ENCODE data around the gene FSD1.
A peak's percentile ranks its signal among the peaks of the same experiment; 100 is the strongest.
"Not testable (repeated sequence)": the region's sequence is repeated elsewhere in the genome, so short reads cannot be mapped to it uniquely, and the experiment has no call there.

The FSD1 gene

GRCh38 chr19:4343370-4344307, 39.2 kb downstream of the FSD1 start, which contains the start of gene MPND:
MPND (plus strand) TSS chr19:4343562; CDS start chr19:4343594, 32 bp downstream.
- H3K4me1 ChIP-seq (ENCODE audit: control insufficient read depth, insufficient read depth, low read length), result peaks cover 2% of the 10 kb centered on the region
- no peak within 1 kb of the TSS for H3K27ac ChIP-seq (ENCODE audit: low read length)
- H3K9me3 ChIP-seq (ENCODE audit: control insufficient read depth, insufficient read depth, low read length), result no peaks in the 10 kb centered on the region
- peaks cover 7% of the 10 kb centered on the region for H3K36me3 ChIP-seq (ENCODE audit: control insufficient read depth, insufficient read depth, low read length)
- no peaks in the 10 kb centered on the region for H3K27me3 ChIP-seq (ENCODE audit: control insufficient read depth, insufficient read depth, low read length)
- peak within 1 kb of the TSS; percentile 59; the same call in 1 of the 2 replicates for H3K4me3 ChIP-seq (ENCODE audit: low read length)
- WGBS (ENCODE audit: insufficient coverage, insufficient read length), result no CpG with 5 or more reads among the region's 101 CpGs
- no peak for DNase-seq (ENCODE audit: low read depth, low spot score)

- Histone ChIP-seq H3K4me3 (ENCODE audit: low read length) (no peak overlapping the region), H3K36me3 (ENCODE audit: control insufficient read depth, insufficient read depth, low read length) (peaks cover 7% of the 10 kb centered on the region), H3K9me3 (ENCODE audit: control insufficient read depth, insufficient read depth, low read length) (no peaks in the 10 kb centered on the region), H3K27me3 (ENCODE audit: control insufficient read depth, insufficient read depth, low read length) (no peaks in the 10 kb centered on the region), H3K27ac (ENCODE audit: low read length) (no peak overlapping the region), H3K4me1 (ENCODE audit: control insufficient read depth, insufficient read depth, low read length) (peaks cover 2% of the 10 kb centered on the region)
- DNase-seq (ENCODE audit: low read depth, low spot score), result no peak
- WGBS (ENCODE audit: insufficient coverage, insufficient read length), result no CpG with 5 or more reads among the region's 15 CpGs
Observed at GRCh38 chr19:4345342-4346019, 41.1 kb downstream of the FSD1 start.

- peaks cover 7% of the 10 kb centered on the region for H3K36me3 ChIP-seq (ENCODE audit: control insufficient read depth, insufficient read depth, low read length)
- H3K4me1 ChIP-seq (ENCODE audit: control insufficient read depth, insufficient read depth, low read length), result peaks cover 2% of the 10 kb centered on the region
- no peak for DNase-seq (ENCODE audit: low read depth, low spot score)
- H3K27me3 ChIP-seq (ENCODE audit: control insufficient read depth, insufficient read depth, low read length), result no peaks in the 10 kb centered on the region
- no peak overlapping the region for H3K27ac ChIP-seq (ENCODE audit: low read length)
- WGBS (ENCODE audit: insufficient coverage, insufficient read length), result no CpG with 5 or more reads among the region's 6 CpGs
- no peak overlapping the region for H3K4me3 ChIP-seq (ENCODE audit: low read length)
- no peaks in the 10 kb centered on the region for H3K9me3 ChIP-seq (ENCODE audit: control insufficient read depth, insufficient read depth, low read length)
Observed at GRCh38 chr19:4346020-4346383, 41.6 kb downstream of the FSD1 start.

- WGBS (ENCODE audit: insufficient coverage, insufficient read length), result no CpG with 5 or more reads among the region's 6 CpGs
- Histone ChIP-seq H3K27ac (ENCODE audit: low read length) (no peak overlapping the region), H3K36me3 (ENCODE audit: control insufficient read depth, insufficient read depth, low read length) (peaks cover 7% of the 10 kb centered on the region), H3K9me3 (ENCODE audit: control insufficient read depth, insufficient read depth, low read length) (no peaks in the 10 kb centered on the region), H3K27me3 (ENCODE audit: control insufficient read depth, insufficient read depth, low read length) (no peaks in the 10 kb centered on the region), H3K4me1 (ENCODE audit: control insufficient read depth, insufficient read depth, low read length) (no peaks in the 10 kb centered on the region; the same call in 1 of the 2 replicates), H3K4me3 (ENCODE audit: low read length) (no peak overlapping the region)
- DNase-seq (ENCODE audit: low read depth, low spot score), result no peak
Observed at GRCh38 chr19:4347521-4347920, 43.1 kb downstream of the FSD1 start.

GRCh38 chr19:4349225-4349624, 44.8 kb downstream of the FSD1 start:
- not testable (repeated sequence) for H3K4me3 ChIP-seq (ENCODE audit: low read length); H3K9me3 ChIP-seq (ENCODE audit: control insufficient read depth, insufficient read depth, low read length); H3K4me1 ChIP-seq (ENCODE audit: control insufficient read depth, insufficient read depth, low read length); H3K27me3 ChIP-seq (ENCODE audit: control insufficient read depth, insufficient read depth, low read length); DNase-seq (ENCODE audit: low read depth, low spot score); H3K27ac ChIP-seq (ENCODE audit: low read length)
- WGBS (ENCODE audit: insufficient coverage, insufficient read length), result no CpG with 5 or more reads among the region's 16 CpGs
- peaks cover 13% of the 10 kb centered on the region for H3K36me3 ChIP-seq (ENCODE audit: control insufficient read depth, insufficient read depth, low read length)

GRCh38 chr19:4350111-4350510, 45.7 kb downstream of the FSD1 start:
- DNase-seq (ENCODE audit: low read depth, low spot score), result no peak
- Histone ChIP-seq H3K9me3 (ENCODE audit: control insufficient read depth, insufficient read depth, low read length) (no peaks in the 10 kb centered on the region), H3K27ac (ENCODE audit: low read length) (no peak overlapping the region), H3K36me3 (ENCODE audit: control insufficient read depth, insufficient read depth, low read length) (peaks cover 15% of the 10 kb centered on the region), H3K27me3 (ENCODE audit: control insufficient read depth, insufficient read depth, low read length) (no peaks in the 10 kb centered on the region), H3K4me3 (ENCODE audit: low read length) (no peak overlapping the region), H3K4me1 (ENCODE audit: control insufficient read depth, insufficient read depth, low read length) (no peaks in the 10 kb centered on the region)
- no CpG with 5 or more reads among the region's 8 CpGs for WGBS (ENCODE audit: insufficient coverage, insufficient read length)

- peaks cover 12% of the 10 kb centered on the region for H3K36me3 ChIP-seq (ENCODE audit: control insufficient read depth, insufficient read depth, low read length)
- H3K27ac ChIP-seq (ENCODE audit: low read length), result no peak overlapping the region
- H3K4me1 ChIP-seq (ENCODE audit: control insufficient read depth, insufficient read depth, low read length), result no peaks in the 10 kb centered on the region
- no peak overlapping the region for H3K4me3 ChIP-seq (ENCODE audit: low read length)
- no peak for DNase-seq (ENCODE audit: low read depth, low spot score)
- H3K9me3 ChIP-seq (ENCODE audit: control insufficient read depth, insufficient read depth, low read length), result no peaks in the 10 kb centered on the region
- no peaks in the 10 kb centered on the region for H3K27me3 ChIP-seq (ENCODE audit: control insufficient read depth, insufficient read depth, low read length)
- no CpG with 5 or more reads among the region's 9 CpGs for WGBS (ENCODE audit: insufficient coverage, insufficient read length)
Observed at GRCh38 chr19:4350726-4351125, 46.3 kb downstream of the FSD1 start.

- WGBS (ENCODE audit: insufficient coverage, insufficient read length), result no CpG with 5 or more reads among the region's 9 CpGs
- no peak overlapping the region for H3K27ac ChIP-seq (ENCODE audit: low read length)
- DNase-seq (ENCODE audit: low read depth, low spot score), result no peak
- no peaks in the 10 kb centered on the region for H3K9me3 ChIP-seq (ENCODE audit: control insufficient read depth, insufficient read depth, low read length)
- H3K4me3 ChIP-seq (ENCODE audit: low read length), result no peak overlapping the region
- no peaks in the 10 kb centered on the region for H3K27me3 ChIP-seq (ENCODE audit: control insufficient read depth, insufficient read depth, low read length)
- H3K4me1 ChIP-seq (ENCODE audit: control insufficient read depth, insufficient read depth, low read length), result no peaks in the 10 kb centered on the region
- H3K36me3 ChIP-seq (ENCODE audit: control insufficient read depth, insufficient read depth, low read length), result peaks cover 10% of the 10 kb centered on the region
Observed at GRCh38 chr19:4352701-4353121, 48.3 kb downstream of the FSD1 start.

- Histone ChIP-seq H3K4me3 (ENCODE audit: low read length) (no peak overlapping the region), H3K27ac (ENCODE audit: low read length) (no peak overlapping the region), H3K9me3 (ENCODE audit: control insufficient read depth, insufficient read depth, low read length) (no peaks in the 10 kb centered on the region), H3K36me3 (ENCODE audit: control insufficient read depth, insufficient read depth, low read length) (peaks cover 13% of the 10 kb centered on the region), H3K4me1 (ENCODE audit: control insufficient read depth, insufficient read depth, low read length) (no peaks in the 10 kb centered on the region), H3K27me3 (ENCODE audit: control insufficient read depth, insufficient read depth, low read length) (no peaks in the 10 kb centered on the region)
- WGBS (ENCODE audit: insufficient coverage, insufficient read length), result no CpG with 5 or more reads among the region's 12 CpGs
- DNase-seq (ENCODE audit: low read depth, low spot score), result no peak
Observed at GRCh38 chr19:4354282-4354681, 49.9 kb downstream of the FSD1 start.

GRCh38 chr19:4354897-4355296, 50.5 kb downstream of the FSD1 start:
- no peak for DNase-seq (ENCODE audit: low read depth, low spot score)
- Histone ChIP-seq H3K27ac (ENCODE audit: low read length) (no peak overlapping the region), H3K4me1 (ENCODE audit: control insufficient read depth, insufficient read depth, low read length) (no peaks in the 10 kb centered on the region), H3K36me3 (ENCODE audit: control insufficient read depth, insufficient read depth, low read length) (peaks cover 13% of the 10 kb centered on the region), H3K27me3 (ENCODE audit: control insufficient read depth, insufficient read depth, low read length) (no peaks in the 10 kb centered on the region), H3K9me3 (ENCODE audit: control insufficient read depth, insufficient read depth, low read length) (no peaks in the 10 kb centered on the region), H3K4me3 (ENCODE audit: low read length) (no peak overlapping the region)
- WGBS (ENCODE audit: insufficient coverage, insufficient read length), result no CpG with 5 or more reads among the region's 17 CpGs
